Tibial nerve (tissue), 3 donors: ENCODE data around the gene SNX25.

ENCODE experiments used
- POLR2A ChIP-seq, 2 donors: fragments of 450-650 bp; IDR thresholded peaks; one replicate each; pipeline ENCODE4 v1.6.1; 2017; ENCODE audit warnings: antibody characterized with exemption in 2 of 2, mild to moderate bottlenecking in 2 of 2, moderate library complexity in 2 of 2
- TF ChIP-seq, protein P1 (sequence below), 5 experiments: fragments of 200-600 bp in 3 of 5; fragments of 450-650 bp in 2 of 5; sonication (generic) in 3 of 5; IDR thresholded peaks; one replicate each; pipeline ENCODE4 v1.5.1; 2016 to 2019; ENCODE audit warnings: antibody characterized with exemption in 5 of 5, mild to moderate bottlenecking in 3 of 5, moderate library complexity in 2 of 5

DNA sequence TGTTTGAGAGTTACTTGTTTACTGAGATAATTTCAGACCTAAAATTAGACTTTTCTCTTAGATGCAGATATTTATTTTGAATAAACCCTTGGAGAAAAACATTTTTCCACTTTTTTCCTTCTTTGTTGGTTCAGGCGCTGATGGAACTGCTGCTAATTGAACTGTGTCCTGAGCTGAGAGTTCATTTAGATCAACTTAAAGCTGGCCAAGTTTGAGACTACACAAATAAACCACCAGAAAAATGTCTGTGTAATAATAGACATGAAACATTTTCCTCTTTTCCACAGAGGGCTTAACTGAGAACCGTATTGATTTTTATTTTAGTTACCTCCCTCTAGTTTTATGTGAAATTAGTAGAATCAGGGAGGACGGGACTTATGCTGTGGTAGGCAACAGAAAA is 153.9 kb downstream of the SNX25 start:
- TF ChIP-seq, protein P1, sequence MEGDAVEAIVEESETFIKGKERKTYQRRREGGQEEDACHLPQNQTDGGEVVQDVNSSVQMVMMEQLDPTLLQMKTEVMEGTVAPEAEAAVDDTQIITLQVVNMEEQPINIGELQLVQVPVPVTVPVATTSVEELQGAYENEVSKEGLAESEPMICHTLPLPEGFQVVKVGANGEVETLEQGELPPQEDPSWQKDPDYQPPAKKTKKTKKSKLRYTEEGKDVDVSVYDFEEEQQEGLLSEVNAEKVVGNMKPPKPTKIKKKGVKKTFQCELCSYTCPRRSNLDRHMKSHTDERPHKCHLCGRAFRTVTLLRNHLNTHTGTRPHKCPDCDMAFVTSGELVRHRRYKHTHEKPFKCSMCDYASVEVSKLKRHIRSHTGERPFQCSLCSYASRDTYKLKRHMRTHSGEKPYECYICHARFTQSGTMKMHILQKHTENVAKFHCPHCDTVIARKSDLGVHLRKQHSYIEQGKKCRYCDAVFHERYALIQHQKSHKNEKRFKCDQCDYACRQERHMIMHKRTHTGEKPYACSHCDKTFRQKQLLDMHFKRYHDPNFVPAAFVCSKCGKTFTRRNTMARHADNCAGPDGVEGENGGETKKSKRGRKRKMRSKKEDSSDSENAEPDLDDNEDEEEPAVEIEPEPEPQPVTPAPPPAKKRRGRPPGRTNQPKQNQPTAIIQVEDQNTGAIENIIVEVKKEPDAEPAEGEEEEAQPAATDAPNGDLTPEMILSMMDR (IDR thresholded peaks at IDR 0.05): no peak
- no peak for TF ChIP-seq POLR2A (IDR thresholded peaks at IDR 0.05)
